Esophagus squamous epithelium (tissue), 5 donors: Measurements from ENCODE around the gene CST9L. TPM values are rescaled to one million over a fixed set of nuclear protein-coding genes. Genes with fewer than 3 reads are reported as not detected.

Experiments used
- DNase-seq: peaks from one replicate; lab custom pipeline; 2025; lab: John Stamatoyannopoulos, UW
- H3K27ac ChIP-seq, 4 donors: fragments of 200-600 bp; sonication (generic); one replicate each; pipeline ENCODE4 v1.5.1; 2016 to 2019; ENCODE audit warnings: mild to moderate bottlenecking in 1 of 4
- H3K27me3 ChIP-seq, 4 donors: fragments of 200-600 bp; sonication (generic); 1 replicate in 3 of 4; 2 replicates in 1 of 4; pipeline versions ENCODE4 v1.5.1 to v1.6.0; 2017 to 2021; ENCODE audit warnings: antibody characterized with exemption in 1 of 4
- H3K36me3 ChIP-seq, 3 donors: fragments of 200-600 bp; sonication (generic); one replicate each; pipeline ENCODE4 v1.5.1; 2016 to 2019
- H3K4me1 ChIP-seq, 3 donors: fragments of 200-600 bp; sonication (generic); one replicate each; pipeline ENCODE4 v1.5.1; 2017 to 2019
- H3K4me3 ChIP-seq, 4 donors: fragments of 200-600 bp; sonication (generic); 1 replicate in 3 of 4; 2 replicates in 1 of 4; pipeline ENCODE4 v1.5.1; 2016 to 2019; ENCODE audit warnings: mild to moderate bottlenecking in 2 of 4, moderate library complexity in 1 of 4
- H3K9me3 ChIP-seq, 3 donors: fragments of 200-600 bp; sonication (generic); one replicate each; pipeline ENCODE4 v1.5.1; 2016 to 2019
- CTCF ChIP-seq, 6 experiments: fragments of 450-650 bp in 4 of 6; fragments of 200-600 bp in 2 of 6; sonication (generic) in 2 of 6; IDR thresholded peaks; one replicate each; pipeline ENCODE4 v1.5.1; 2016 to 2019; ENCODE audit warnings: antibody characterized with exemption in 6 of 6, mild to moderate bottlenecking in 4 of 6, moderate library complexity in 4 of 6
- POLR2A ChIP-seq, 4 donors: fragments of 450-650 bp; IDR thresholded peaks; one replicate each; pipeline ENCODE4 v1.6.1; 2017; ENCODE audit warnings: antibody characterized with exemption in 4 of 4, mild to moderate bottlenecking in 4 of 4, moderate library complexity in 3 of 4
- WGBS, 2 donors: methylation state at CpG; one replicate each; pipeline ENCODE4 v1.1.5; 2018; 5-methylcytosine and 5-hydroxymethylcytosine counted together
- intact Hi-C: fragments of 100-400 bp; cut with DNase I; formaldehyde crosslinking; loops from one replicate; pipeline ENCODE4 v1.15.0; 2022
- total RNA-seq, 4 donors: library from RNA; depleted of rRNA; stranded (reverse); fragments of >200 nt; gene quantifications; one replicate each; pipeline ENCODE4 v1.1.0, GENCODE V29; 2016
- donor health status: DM: yes; HTN: yes; CAD: no.

The CST9L gene
- total RNA-seq, 4 donors from 2014 or later: not detected

GRCh38 chr20:23554401-23554800 lies 13.9 kb downstream of the CST9L start:
- no peak overlapping the region for H3K4me3 ChIP-seq
- no peaks in the 10 kb centered on the region for H3K27me3 ChIP-seq
- no peaks in the 10 kb centered on the region for H3K36me3 ChIP-seq
- 36 to 44% methylated on average over 1 of the region's 1 CpG for WGBS, 2 donors
- no peaks in the 10 kb centered on the region for H3K4me1 ChIP-seq
- H3K27ac ChIP-seq: no peak overlapping the region
- peaks cover 0 to 6% (median 0%) of the 10 kb centered on the region in 3 donors for H3K9me3 ChIP-seq
- intact Hi-C loops: no loop called here
- no peak for DNase-seq
- no peak for TF ChIP-seq CTCF (IDR thresholded peaks at IDR 0.05)
- TF ChIP-seq POLR2A (IDR thresholded peaks at IDR 0.05): no peak

GRCh38 chr20:23551786-23552185 lies 16.5 kb downstream of the CST9L start:
- intact Hi-C loops: no loop called here
- Histone ChIP-seq H3K36me3 (no peaks in the 10 kb centered on the region), H3K27ac (no peak overlapping the region), H3K27me3 (peaks cover 0 to 4% (median 0%) of the 10 kb centered on the region in 4 donors), H3K4me1 (no peaks in the 10 kb centered on the region), H3K9me3 (no peaks in the 10 kb centered on the region), H3K4me3 (no peak overlapping the region)
- no peak for DNase-seq
- TF ChIP-seq POLR2A (IDR thresholded peaks at IDR 0.05) (no peak), CTCF (IDR thresholded peaks at IDR 0.05) (no peak)

GRCh38 chr20:23551383-23551782 lies 16.9 kb downstream of the CST9L start:
- intact Hi-C loops: no loop called here

GRCh38 chr20:23550227-23550626 lies 18.1 kb downstream of the CST9L start:
- TF ChIP-seq POLR2A (IDR thresholded peaks at IDR 0.05) (no peak), CTCF (IDR thresholded peaks at IDR 0.05) (no peak)
- WGBS, 2 donors: 46 to 67% methylated on average over 4 of the region's 4 CpGs
- DNase-seq: no peak
- intact Hi-C loops: no loop called here
- H3K4me1 ChIP-seq: no peaks in the 10 kb centered on the region
- H3K27ac ChIP-seq: no peak overlapping the region
- H3K36me3 ChIP-seq: no peaks in the 10 kb centered on the region
- H3K4me3 ChIP-seq: no peak overlapping the region
- H3K27me3 ChIP-seq: peaks cover 0 to 4% (median 0%) of the 10 kb centered on the region in 4 donors
- H3K9me3 ChIP-seq: no peaks in the 10 kb centered on the region

More at GRCh38 chr20:23551383-23551782, 16.9 kb downstream of the CST9L start:
- Histone ChIP-seq H3K4me3 (no peak overlapping the region), H3K27me3 (peaks cover 0 to 4% (median 0%) of the 10 kb centered on the region in 4 donors), H3K36me3 (no peaks in the 10 kb centered on the region), H3K4me1 (no peaks in the 10 kb centered on the region), H3K9me3 (no peaks in the 10 kb centered on the region), H3K27ac (no peak overlapping the region)
- DNase-seq: no peak
- TF ChIP-seq CTCF (IDR thresholded peaks at IDR 0.05): no peak
- TF ChIP-seq POLR2A (IDR thresholded peaks at IDR 0.05): no peak

GRCh38 chr20:23548408-23548807 lies 19.9 kb downstream of the CST9L start:
- Histone ChIP-seq H3K36me3 (no peaks in the 10 kb centered on the region), H3K27me3 (peaks cover 0 to 4% (median 0%) of the 10 kb centered on the region in 4 donors), H3K4me1 (no peaks in the 10 kb centered on the region), H3K9me3 (no peaks in the 10 kb centered on the region), H3K4me3 (no peak overlapping the region), H3K27ac (no peak overlapping the region)
- intact Hi-C loops: no loop called here
- DNase-seq: no peak
- WGBS, 2 donors: 50 to 67% methylated on average over 3 to 4 of the region's 5 CpGs
- TF ChIP-seq CTCF (IDR thresholded peaks at IDR 0.05) (no peak), POLR2A (IDR thresholded peaks at IDR 0.05) (no peak)
